Stimulated activated CD4-positive, alpha-beta T cell treated with anti-CD3 and anti-CD28 coated beads, Interleukin-4, amount 100 ng/mL, for 24 hours (primary cell): ENCODE results near the gene ETV3L.

ENCODE experiments used
- DNase-seq: peaks from one replicate; pipeline ENCODE4 v3.0.0-alpha.2; 2020

The ETV3L gene

DNA sequence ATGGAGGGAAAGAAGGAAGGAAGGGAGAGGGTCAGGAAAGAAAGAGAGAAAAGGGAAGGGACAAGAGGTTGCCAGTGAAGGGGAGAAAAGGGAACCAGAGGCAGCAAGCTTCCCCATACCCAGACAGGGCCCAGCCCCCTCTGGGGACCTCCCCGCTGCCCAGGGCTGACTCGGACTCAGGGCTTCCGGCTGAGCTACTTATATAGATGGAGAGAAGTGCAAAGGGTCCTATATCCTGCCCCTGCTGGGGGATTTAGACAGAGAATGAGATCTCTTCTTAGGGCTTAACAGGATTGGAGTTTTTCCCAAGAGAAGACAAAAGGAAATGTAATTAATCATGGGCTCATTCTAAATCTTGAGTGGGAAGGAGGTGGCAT lies at the start of gene ETV3L:
ETV3L (minus strand) TSS at position 176 of the 377 bp plus-strand sequence. CDS start 285 bp downstream, outside the sequence.
- no peak for DNase-seq

DNA sequence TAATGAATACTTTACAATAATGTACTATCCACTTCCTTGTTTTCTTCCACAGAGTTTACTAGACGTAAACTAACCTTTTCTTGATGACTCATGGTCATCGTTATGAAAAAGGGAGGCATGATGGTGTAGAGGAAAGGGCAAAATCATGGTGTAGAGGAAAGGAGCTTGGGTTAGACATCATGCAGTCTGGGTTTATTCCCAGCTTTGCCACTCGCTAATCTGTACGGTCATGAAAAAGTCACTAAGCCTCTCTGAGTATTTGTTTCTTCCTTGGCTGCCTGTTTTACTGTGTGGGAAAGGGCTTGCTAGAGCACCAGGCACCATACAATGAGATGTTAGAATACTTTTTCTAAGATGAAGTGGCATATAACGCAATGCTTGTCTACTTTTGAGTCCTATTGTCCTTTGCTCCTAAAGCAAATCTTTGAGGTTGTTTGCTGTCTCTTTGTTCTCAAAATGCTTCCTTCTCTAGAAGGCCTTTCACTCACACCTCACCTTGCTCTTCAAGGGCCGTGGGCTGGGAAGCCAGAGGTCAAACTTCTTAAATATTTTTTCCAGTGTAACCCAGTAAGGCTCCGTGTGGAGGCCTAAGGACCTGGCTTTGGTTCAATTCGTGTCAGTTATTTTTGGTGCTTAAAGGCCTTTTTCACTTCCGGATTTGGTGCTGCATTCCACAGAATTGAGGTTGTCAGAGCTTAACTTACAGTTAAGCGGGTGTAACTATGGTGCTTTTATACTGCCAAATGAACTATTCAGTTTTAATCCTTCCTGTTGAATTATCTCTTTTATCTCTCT lies 48.5 kb upstream of the ETV3L start:
- no peak for DNase-seq

DNA sequence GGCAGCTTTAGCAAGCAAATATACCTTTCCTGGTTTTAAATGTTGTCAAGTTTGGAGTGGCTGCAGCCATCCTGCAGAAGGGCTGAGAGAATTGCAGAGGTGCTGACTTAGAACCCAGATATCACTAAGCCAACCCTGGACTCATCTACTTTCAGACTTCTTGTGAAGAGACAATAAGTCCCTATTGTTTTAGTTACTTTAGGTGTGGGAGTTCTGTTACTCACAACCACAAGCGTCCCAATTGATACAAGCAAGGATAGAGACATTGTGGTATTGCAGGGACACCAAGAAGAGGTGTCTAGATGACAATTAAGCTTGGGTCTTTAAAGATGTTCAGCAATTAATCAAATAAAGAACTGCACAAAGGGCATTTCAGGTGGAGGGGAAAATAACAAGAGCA lies 47.4 kb upstream of the ETV3L start:
- no peak for DNase-seq

DNA sequence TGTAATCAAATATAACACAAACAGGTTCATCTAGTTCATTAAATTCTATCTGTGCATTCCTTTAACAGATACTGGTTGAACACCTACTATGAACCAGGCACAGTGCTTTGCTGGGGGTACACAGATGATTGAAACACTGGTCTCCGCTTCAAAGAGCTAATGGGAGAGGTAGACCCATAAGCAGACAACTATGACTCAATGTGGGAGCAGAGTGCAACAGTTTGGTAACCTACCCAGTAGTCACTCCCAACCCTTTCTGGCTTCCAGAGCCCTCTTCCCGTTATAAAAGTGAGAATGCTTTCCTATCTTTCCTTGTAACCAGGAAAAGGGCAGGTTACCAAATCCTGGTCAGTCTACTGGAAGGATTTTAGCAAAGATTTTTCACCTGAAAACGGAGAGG lies 46.6 kb upstream of the ETV3L start:
- no peak for DNase-seq

DNA sequence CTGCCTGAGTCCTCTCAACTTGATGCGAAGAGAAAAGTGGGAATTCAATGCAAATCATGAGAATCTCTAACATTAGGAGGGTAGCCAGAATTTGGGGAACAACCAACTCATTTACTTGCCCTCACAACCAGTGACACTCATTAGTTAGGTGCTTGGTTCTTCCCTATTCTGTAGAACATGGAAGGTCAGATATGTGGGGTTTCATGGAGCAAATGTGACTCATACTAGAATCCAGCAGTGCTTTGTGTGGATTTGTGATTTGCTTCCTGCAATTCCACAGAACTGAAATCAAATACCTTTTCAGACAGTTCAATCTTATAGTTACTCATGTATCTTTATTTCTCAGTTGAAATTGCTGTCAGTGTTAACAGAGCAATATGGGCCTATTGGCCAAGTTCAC lies 45.5 kb upstream of the ETV3L start:
- DNase-seq = no peak

DNA sequence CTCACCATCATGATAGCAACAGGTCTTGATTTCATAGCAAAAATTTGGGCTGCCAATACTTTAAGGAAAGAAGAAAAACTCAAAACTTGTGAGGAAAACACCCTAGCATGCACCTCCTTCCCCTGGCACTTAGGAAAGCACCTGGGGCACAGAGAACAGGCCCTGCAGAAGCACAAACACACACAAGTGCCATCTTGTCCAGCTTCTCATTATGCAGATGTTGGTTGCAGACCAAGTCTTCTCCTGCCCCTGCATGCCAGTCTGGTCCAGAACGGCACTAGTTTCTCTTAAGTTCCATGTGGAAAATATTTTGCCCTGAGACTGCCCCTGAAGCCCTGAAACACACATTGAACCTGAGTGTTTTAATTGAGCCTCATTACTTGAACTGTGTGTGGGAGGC lies 44.9 kb upstream of the ETV3L start:
- no peak for DNase-seq

DNA sequence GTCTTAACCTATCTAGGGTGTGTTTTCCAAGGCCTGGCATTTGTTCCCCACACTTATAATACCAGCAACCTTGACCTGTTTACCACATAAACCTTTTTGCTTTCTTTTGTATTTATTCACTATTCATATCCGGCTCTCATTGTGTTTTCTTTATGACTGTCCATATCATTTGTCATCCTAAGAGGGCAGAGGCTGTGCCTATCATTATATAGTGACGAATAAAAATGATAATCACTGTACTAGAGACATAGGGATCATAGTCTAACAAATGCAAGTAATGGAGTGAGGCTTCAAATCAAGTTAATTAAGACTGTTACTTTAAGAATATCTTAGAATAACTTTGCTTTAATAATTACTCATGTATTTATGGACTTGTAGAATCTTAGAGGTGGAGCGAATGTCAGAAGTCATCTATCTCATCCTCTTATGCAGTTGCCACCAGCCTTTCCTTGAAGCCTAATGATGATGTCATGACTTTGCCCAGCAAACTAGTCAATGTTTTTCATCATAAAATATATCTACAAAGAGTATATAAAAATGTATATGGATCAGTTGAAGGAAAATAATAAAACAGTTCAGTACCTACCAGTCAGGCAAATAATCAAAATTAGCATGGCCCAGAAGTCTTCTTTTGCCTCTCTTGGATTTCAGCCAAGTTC lies 43.3 kb upstream of the ETV3L start:
- DNase-seq = no peak

DNA sequence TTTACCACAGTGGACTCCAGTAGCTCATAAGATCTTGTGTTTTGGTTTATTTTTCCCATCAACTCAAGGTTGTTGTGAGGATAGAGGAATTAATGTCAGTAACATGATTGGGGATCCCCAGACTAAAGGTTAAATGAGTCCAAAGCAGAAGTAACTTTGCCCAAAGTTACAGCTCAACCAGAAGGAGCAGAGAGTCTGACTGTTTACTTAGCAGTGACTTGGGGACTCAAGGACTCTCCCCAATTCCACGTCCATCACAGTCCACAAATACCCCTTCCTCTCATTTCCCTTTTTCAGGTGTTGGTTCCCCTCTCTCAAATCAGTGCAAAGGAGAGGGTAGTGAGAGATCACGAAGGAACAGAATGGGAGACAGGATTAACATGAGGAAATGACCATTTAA lies 42.6 kb upstream of the ETV3L start:
- no peak for DNase-seq

DNA sequence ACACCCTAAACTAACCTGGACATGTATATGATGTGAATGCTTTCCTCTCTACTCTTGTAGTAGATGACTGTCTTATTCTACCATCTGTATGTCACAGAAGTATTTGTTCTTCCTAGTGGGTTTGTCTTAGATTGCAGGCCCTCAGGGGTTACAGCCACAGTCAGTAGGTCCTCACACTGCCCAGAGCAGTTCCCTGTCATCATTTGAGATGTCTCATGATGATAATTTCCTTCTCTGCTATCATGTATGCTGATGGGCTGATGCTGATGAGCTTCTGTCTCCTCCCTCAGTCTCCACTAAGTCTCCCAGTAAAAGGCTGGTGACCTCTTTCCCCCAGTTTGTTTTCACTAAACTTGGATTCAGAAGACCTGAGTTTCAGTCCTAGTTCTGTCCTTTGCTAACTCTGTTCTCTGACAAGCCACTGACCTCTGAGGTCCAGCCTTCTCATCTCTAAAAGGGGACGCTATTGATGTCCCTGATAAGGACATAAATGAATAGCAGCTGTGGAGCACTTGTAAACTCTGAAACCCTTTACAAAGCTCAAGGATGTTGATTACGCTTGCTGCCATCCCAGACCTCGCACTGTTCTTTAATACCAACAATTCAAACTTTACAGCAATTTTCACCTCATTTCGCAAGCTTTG lies 41.7 kb upstream of the ETV3L start:
- DNase-seq = no peak

DNA sequence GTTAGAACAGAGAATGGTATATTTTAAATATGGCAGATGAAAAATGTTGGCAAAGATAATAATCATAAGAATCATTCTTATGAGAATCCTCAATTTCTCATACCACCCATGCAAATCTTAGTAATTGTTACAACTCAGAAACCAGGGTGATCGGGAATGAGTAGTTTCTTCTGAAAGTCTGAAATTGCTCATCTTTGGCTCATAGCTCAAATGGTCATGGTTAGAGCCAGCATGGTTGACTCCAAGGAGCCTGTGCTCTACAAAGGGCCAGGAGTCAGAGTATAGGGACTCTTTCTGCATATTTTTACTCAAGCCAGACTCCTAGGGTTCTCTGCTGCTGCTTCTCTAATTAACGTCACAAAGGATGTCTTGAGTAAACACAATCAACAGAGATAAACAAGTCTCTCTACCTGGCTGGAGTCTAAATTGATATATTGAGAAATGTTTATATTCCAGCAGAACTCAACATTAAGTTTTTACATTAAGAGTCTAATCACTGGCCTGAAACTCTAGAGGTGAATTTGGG lies 40.5 kb upstream of the ETV3L start:
- peak; percentile 35 for DNase-seq

DNA sequence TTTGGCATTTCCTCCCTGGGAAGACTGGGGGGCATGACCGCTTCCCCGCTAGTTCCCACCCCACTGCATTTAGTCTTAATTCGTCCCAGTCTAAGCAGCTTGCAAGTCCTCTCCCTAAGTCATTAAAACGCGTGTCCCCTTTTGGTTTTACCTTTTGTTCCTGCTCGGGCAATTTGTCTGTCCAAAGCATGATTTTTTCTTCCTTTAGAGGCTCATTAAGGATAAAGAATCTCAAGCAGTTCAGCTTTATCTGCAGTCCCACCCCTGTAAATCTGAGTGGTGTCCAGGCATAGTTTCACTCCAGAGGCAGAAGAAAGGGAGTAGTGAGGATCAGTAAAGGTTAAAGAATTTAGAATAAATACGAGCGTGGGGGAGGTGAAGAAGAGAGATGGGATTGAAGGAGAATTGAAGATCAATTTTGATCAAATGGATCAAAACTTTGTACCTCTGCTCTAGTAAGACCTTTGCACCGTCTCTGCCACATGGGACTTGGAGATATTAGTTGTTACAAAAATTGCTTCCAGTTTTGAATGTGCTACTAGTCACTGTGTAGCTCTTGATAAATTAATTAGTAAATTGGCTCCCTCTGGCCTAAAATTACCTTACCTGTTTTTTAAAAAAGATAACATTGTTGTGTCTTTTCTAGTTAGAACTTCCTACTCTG lies 39.6 kb upstream of the ETV3L start:
- no peak for DNase-seq

DNA sequence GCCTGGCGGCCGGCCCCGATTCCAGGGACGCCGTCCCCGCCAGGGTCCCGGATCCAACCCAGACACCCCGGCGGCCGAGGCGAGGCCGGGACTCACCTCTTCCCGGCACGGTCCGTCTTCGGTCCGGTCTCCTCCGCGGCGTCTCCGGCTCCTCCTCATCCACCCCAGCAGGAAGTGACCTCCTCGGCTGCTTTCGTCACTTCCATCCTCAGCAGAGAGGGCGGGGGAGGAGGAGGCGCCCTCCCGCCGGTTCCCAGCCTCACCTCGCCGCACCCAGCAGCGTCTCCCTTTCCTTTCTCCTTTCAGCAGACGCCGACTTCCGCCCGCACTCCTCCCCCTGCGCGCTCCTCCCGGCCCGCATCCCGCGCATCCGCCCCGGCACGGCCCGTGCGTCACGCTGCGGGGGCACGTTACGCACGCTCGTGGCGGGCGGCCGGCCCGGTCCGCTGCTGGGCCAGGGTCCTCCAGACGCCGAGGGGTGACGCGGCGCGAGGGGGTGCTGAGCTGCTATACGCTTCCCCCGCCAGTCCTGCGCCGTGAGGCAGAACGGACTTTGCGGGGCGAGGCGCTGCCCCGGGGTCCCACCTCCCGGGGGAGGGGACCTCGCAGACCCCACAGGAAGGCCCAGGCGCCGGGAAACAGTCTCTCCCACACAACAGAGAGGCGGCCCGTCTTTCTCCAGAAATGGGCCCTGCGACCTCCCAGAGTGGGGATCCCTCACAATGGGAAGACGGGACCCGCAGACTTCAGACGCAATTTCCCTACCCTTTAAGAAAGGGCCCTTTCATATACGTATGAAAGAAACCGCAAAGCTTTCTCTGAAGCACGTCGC lies 38.8 kb upstream of the ETV3L start, which contains the start of gene ETV3:
ETV3 (minus strand) TSS at position 176 of the 832 bp plus-strand sequence. CDS start 2,043 bp downstream, outside the sequence.
- peak; percentile 85 for DNase-seq

DNA sequence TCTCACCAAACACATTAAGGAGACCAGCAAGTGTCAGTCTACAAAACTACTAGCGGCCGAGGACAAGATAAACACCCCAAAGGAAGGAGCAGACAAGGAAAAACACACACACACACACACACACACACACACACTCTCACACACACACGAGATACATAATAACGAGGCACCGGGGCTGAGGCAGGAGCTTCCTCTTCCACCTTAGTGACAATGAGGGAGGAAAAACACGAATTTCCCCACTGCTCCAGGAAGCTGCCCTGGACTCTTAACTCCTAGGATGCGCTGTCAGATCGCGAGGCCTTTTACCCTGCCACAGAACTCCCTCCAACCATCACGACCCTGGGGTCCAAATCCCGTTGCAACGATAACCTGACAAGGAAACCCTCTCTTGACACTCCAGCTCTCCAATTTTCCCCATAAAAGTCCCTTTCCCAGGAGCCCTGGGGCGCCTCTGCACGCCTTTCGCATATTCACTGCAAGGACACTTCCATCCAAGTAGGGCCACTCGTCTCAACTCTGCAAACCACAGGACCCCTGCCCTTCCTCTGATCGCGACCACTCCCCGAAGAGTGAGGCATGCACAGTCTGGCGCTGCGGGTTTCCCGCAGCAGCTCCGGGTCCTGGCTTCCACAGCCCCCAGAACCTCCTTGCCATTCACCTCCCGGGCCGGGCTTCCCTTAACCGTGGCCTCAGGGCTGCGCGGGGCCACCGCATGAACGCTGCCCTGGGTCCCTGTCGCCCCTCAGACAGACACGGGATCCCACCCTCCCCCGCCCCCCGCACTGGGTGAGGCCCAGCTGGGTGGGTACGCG lies 38.0 kb upstream of the ETV3L start:
- no peak for DNase-seq

DNA sequence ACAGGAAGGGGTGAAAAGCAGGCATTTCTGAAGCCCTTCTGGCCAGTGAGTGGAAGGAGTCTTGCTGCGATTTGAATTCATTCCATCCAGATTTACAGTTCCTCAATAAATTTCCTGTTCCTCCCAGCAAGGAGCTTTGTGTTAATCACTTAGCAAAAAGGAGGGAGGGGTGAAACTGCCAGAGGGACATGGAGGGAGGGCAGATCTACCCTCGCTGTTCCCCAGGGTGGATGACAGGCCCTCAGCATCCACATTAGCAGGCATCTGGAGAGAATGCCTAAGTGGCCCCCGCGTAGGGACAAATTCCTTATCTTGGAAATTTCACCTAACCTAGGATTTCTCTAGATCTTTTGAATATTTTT lies 37.4 kb upstream of the ETV3L start:
- no peak for DNase-seq

DNA sequence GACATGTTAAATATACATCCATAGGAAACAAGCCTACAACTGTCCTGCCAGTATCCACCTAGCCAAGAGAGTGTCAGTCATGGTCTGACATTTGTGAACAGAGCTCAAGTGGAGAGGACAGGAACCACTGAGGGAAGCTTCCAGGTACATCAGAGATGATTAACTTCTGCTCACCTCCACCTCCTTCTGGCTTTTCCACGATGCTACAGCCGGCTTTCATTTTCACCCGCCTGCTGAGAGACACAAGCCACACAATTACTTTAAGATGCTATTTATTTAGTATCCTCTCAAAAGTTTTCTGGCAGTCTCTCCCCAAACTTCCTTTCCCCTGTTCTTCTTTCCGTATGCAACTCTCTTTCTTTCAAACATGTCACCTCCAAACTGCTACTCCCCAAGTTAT lies 36.5 kb upstream of the ETV3L start:
- no peak for DNase-seq

DNA sequence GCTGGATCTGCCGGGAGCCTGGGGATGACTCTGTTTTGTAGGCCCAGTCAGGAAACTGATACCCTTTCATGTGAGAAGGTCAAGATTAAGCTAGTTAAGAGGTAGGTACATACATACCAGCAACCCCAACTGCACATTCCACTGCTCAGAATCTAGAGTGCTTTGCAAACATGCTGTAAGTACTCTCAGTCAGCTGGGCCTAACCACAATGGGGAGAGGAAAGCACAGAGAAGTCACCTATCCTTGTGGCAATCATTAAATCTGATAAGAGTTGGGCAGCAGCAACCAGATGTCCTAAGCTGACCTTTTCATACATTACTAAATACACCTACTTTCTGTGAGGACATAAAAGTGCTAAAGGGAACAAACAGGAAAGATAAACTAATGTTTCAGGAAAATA lies 36.0 kb upstream of the ETV3L start:
- DNase-seq = no peak

DNA sequence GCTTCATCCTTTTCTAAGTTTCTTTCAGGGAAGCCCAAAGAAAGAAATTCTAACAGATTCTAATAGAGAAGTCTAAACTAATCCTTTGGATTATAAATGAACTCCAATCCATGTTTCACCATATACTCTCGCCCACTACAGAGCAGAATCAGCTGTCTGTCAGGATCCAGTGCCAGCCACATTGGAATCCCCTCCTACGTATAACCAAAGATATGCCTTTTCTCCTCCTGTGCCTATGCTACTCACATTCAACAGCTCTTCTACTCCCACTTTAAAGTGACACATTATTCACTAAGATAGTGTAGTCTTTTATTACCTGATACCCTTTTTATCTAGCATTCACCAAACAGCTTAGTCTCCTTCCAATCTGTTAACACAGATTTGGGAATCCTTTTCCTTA lies 35.5 kb upstream of the ETV3L start:
- no peak for DNase-seq

DNA sequence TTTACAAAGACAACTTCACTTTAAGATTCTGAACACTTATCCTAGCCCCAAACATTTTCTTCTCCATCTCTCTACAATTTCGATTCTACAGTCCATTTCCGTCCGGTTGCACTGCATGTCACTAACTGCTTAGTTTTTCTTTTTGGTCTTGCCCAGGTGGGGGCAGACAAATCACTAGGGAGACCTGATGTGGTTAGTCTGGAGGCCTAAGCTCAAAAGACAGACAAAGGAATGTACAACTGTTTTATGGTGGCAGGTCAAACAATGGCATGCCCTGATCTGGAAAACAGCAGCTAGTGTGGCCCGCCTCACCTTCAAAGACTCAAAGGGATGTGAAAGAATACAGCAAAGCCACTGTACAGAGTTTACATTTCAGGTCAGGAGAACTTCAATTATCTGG lies 34.8 kb upstream of the ETV3L start:
- no peak for DNase-seq

DNA sequence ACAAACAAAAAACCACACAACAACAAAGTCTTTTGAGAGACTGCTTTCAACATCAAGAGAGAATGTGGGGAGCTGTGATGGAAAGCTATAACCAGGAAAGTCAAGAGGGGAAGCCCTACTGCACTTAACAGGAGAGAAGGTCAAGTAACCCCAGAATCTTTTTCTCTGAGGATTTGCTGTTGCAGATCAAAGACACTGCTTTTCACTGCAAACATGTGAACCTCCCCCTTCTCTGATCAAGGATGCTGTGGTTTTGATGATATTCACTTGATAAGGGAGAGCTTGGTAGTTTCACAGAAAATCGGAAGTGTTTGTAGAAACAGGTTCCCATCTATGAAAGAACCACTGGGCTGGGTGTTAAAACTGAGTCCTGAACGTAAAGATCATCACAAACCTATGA lies 33.8 kb upstream of the ETV3L start:
- DNase-seq = peak; percentile 16

DNA sequence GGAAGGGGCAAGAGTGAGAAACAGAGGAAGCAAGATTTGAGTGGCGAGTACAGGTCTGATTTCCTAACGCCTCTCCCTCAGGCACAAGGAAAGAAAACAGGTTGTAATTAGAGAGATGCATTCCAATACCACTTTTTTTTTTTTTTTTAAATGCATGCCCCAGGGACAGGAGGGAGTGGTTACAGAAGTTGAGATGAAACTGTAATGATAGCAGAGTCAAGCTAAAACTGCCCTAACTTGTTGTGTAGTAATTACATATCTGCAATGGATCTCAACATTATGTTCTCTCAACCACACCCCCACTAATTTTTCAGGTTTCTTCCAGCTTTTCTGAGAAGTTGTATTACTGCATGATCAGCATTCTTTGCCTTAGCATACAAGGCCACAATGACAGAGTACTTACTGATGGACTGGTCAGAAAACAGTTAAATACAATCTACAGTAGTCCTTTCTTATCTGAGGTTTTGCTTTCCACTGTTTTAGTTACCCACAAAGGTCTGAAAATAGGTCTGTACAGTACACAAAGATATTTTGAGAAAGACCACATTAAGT lies 33.1 kb upstream of the ETV3L start:
- DNase-seq = no peak

DNA sequence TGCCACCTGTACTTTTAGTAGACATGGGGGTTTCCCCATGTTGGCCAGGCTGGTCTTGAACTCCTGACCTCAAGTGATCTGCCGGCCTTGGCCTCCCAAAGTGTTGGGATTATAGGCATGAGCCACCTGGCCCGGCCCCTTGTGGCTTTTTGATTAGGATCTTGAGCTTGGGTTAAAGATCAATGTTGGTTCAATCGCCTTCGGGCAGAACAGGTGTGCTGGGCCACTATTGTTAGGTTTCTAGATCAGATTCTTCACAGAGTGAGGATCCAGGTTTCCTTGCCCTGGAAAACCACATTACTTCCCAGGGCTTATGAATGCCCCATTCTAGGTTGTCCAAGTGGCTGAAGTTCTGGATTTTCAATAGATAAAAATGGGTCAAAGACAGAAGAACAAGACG lies 32.5 kb upstream of the ETV3L start:
- DNase-seq = no peak
